IPS DF 6.9 (cell line): ENCODE data around the gene ZNF516.

ENCODE experiments used
- DNase-seq: peaks from one replicate; pipeline ENCODE4 v3.0.0-alpha.2; 2013; ENCODE audit warnings: low read depth, low spot score
- H3K27ac ChIP-seq: one replicate; pipeline ENCODE4 v1.5.1; 2013; ENCODE audit warnings: low read length, control low read depth
- H3K27me3 ChIP-seq: 2 replicates; pipeline ENCODE4 v1.6.1; 2013; ENCODE audit warnings: mild to moderate bottlenecking, low read length; ENCODE audit not compliant: control insufficient read depth, insufficient read depth
- H3K36me3 ChIP-seq: 2 replicates; pipeline ENCODE4 v1.6.1; 2013; ENCODE audit warnings: low read length; ENCODE audit not compliant: control insufficient read depth, insufficient read depth
- H3K4me1 ChIP-seq: 2 replicates; pipeline ENCODE4 v1.6.1; 2013; ENCODE audit warnings: low read length; ENCODE audit not compliant: control insufficient read depth, insufficient read depth
- H3K4me3 ChIP-seq: 2 replicates; pipeline ENCODE4 v1.5.1; 2013; ENCODE audit warnings: mild to moderate bottlenecking, low read length
- H3K9me3 ChIP-seq: 2 replicates; pipeline ENCODE4 v1.6.1; 2013; ENCODE audit warnings: low read length, inconsistent platforms; ENCODE audit not compliant: control insufficient read depth, insufficient read depth
- WGBS: extraction: QIAGEN DNeasy Blood & Tissue Kit; methylation state at CpG from one replicate; pipeline ENCODE4 v1.1.7; 2013; ENCODE audit warnings: mixed read lengths, missing lambda C conversion rate; ENCODE audit not compliant: insufficient read length, insufficient coverage; 5-methylcytosine and 5-hydroxymethylcytosine counted together

ZNF516 gene

DNA sequence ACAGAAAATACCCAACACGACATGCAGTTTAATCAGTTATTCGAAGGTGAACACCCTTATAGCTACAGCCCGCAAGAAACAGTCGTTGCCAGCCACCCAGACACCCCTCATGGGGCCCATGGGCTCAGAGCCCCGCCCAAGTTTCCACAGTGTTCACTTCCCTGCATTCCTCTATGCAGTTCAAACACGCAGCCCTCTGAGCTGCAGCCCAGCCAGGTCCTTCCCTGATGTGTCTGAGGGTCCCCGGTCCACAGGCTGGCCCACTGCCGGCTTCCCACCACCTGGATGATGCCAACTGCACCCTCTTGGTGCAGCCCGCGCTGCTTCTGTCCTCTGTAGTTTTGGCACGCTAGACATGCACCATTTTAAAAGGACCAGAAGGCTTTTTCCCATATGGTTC, 87.4 kb downstream of the ZNF516 start:
- Histone ChIP-seq H3K9me3 (no peaks in the 10 kb centered on the region), H3K27me3 (no peaks in the 10 kb centered on the region), H3K36me3 (no peaks in the 10 kb centered on the region), H3K4me3 (no peak overlapping the region), H3K4me1 (0 out of 2 replicates have a peak, but pooled peaks cover 1% of the 10 kb centered on the region), H3K27ac (no peak overlapping the region)
- no CpG with 5 or more reads among the region's 11 CpGs for WGBS
- DNase-seq, result no peak

DNA sequence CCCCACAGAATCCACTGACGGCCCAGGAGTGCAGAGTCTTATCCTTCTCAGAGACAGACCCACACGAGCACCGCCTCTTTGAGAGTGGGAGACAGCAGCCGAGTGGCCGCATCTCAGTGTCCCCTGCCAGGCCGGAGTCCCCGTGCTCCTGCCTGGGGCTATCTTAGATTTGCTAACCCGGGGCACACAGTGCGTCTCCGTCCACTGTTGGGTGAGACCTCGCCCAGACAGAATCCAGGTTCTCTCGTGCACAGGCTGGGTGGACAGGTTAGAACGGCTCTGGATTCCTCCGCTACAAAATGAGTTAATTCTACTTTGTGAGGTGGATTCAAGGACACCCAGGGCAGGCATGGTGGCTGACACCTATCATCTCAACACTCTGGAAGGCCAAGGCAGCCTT, 88.3 kb downstream of the ZNF516 start:
- no peak for DNase-seq
- Histone ChIP-seq H3K4me3 (no peak overlapping the region), H3K27me3 (no peaks in the 10 kb centered on the region), H3K36me3 (no peaks in the 10 kb centered on the region), H3K4me1 (no peaks in the 10 kb centered on the region), H3K27ac (no peak overlapping the region), H3K9me3 (no peaks in the 10 kb centered on the region)
- WGBS, result no CpG with 5 or more reads among the region's 14 CpGs

DNA sequence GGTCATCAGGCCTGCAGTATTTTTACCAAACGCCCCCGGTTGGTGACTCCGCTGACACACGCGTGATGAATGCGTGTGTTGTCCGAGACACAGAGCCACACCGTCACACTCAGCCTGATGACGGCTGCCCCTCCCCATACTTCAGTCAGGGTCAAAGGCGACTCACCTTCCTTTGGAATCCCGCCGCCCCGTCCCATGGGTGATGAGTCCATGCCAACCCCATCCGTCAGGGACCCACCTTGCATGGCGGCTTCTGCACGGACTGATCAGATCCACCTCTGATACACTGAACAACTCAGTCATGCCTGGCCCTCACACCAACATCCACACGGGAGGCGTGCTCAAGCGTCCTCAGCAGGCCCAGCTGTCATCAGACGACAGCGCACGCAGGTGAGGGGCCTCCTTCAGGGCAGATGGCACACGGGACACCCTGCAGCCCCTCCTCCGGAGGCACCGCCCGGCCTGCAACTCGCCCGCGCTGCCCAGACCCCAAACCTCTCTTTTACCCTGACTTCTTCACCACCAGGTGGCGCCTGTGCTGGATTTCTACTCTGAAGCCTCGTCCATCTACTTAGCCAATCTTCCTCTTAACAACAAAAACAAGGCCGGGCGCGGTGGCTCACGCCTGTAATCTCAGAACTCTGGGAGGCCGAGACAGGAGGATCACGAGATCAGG, 89.2 kb downstream of the ZNF516 start:
- H3K9me3 ChIP-seq, result no peaks in the 10 kb centered on the region
- WGBS, result no CpG with 5 or more reads among the region's 37 CpGs
- no peaks in the 10 kb centered on the region for H3K36me3 ChIP-seq
- H3K27me3 ChIP-seq, result no peaks in the 10 kb centered on the region
- peak; percentile 50 for DNase-seq
- no peak overlapping the region for H3K4me3 ChIP-seq
- no peaks in the 10 kb centered on the region for H3K4me1 ChIP-seq
- no peak overlapping the region for H3K27ac ChIP-seq

DNA sequence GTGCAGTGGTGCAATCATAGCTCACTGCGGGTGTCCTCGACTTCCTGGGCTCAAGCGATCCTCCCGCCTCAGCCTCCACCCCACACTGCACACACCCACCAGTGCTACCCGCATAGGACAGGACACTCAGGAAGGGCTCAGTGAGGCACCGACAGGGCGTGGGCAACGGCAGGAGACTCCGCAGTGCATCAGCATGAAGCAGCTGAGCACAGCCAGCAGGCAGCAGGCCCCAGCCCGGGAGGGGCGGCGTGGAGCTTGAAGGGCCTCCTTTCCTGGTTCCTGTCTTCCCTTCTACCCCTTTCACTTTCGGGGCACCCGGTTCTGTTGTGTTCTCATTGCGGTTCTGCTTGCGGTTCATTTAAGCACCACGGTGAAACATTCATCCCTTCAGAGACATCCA, 89.8 kb downstream of the ZNF516 start:
- WGBS, result no CpG with 5 or more reads among the region's 17 CpGs
- Histone ChIP-seq H3K4me3 (no peak overlapping the region), H3K4me1 (no peaks in the 10 kb centered on the region), H3K27ac (no peak overlapping the region), H3K27me3 (no peaks in the 10 kb centered on the region), H3K36me3 (no peaks in the 10 kb centered on the region), H3K9me3 (no peaks in the 10 kb centered on the region)
- DNase-seq, result no peak

DNA sequence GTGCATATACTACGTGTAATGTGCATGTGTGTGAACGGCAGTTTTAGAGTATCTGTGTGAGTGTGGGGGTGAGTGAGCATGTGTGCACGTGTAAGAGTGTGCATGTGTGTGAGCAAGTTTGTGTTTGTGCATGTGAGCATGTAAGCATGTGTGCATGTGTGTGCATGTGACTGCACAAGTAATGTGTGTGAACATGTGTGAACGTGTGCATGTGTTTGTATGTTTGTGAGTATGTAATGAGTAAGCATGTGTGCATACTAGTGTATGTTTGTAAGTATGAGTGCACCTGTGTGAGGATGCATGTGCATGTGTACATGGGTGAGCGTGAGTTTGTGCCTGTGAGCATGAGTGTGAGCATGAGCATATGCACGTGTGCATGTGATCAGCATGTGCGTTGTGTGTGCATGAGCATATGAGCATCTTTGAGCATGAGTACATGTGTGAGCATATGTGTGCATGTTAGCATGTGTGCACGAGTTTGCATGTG, 90.7 kb downstream of the ZNF516 start:
- no peaks in the 10 kb centered on the region for H3K36me3 ChIP-seq
- DNase-seq, result no peak
- no peaks in the 10 kb centered on the region for H3K9me3 ChIP-seq
- no CpG with 5 or more reads among the region's 8 CpGs for WGBS
- H3K4me1 ChIP-seq, result no peaks in the 10 kb centered on the region
- H3K27me3 ChIP-seq, result no peaks in the 10 kb centered on the region
- H3K4me3 ChIP-seq, result no peak overlapping the region
- H3K27ac ChIP-seq, result no peak overlapping the region

DNA sequence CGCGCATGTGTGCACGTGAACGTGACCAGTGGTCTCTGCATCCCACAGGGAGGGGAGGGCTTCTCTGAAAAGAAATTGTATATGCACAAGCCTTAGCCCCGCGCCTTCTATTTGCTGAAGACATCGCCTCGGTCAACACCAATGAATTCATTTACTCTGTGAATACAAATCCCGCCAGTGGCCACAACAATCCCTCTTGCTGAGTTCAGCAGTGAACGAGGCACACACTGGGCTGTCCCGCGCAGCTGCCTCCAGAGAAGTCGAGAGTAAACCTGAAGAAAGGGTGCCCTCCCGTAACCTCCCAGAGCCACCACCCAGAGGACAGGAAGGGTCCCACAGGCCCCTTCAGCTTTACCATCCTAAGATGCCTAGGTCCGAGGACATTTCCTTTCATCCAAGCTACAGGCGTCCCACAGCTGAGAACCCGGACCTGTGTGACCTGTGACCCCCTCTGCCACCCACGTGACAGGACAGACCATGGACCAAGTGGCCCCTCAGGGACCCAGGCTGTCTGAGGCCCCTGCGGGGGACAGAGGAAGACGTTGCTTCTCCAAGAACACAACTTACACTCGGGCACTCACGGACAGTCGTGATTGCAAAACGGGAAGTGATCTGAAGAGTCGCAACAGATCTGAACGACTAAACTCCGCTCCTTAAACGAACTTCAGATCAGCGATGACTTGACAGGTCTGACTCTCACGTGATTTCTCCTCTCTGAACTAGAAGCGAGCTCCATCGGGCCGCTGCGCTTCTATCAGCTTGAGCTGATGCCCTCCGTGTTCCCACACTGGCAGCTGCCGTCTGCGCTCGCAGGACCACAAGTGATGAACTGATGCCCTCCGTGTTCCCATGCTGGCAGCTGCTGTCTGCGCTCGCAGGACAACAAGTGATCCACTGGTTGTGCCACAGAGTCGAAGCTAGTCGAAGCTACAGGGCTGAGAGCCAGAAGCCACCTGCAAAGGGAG, 92.7 kb downstream of the ZNF516 start:
- no peak overlapping the region for H3K4me3 ChIP-seq
- no peaks in the 10 kb centered on the region for H3K27me3 ChIP-seq
- H3K9me3 ChIP-seq, result no peaks in the 10 kb centered on the region
- no peak for DNase-seq
- no peak overlapping the region for H3K27ac ChIP-seq
- no CpG with 5 or more reads among the region's 43 CpGs for WGBS
- no peaks in the 10 kb centered on the region for H3K4me1 ChIP-seq
- H3K36me3 ChIP-seq, result no peaks in the 10 kb centered on the region

DNA sequence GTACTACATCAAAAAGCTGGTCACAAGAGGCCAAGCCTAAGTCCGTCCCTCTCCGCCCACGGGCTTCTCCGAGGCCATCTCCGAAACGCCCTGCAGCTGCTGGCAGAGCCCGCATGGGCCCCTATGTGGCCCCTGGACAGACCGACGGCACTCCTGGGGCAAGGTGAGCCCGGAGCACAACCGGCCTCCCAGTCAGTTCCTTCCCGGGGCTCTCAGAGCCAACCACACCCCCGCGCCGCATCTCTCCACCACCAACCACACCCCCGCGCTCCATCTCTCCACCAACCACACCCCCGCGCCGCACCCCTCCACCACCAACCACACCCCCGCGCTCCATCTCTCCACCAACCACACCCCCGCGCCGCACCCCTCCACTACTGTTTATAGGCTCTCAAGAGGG, 93.5 kb downstream of the ZNF516 start:
- H3K4me3 ChIP-seq, result no peak overlapping the region
- H3K4me1 ChIP-seq, result no peaks in the 10 kb centered on the region
- WGBS, result no CpG with 5 or more reads among the region's 25 CpGs
- H3K9me3 ChIP-seq, result no peaks in the 10 kb centered on the region
- H3K36me3 ChIP-seq, result no peaks in the 10 kb centered on the region
- DNase-seq, result no peak
- no peaks in the 10 kb centered on the region for H3K27me3 ChIP-seq
- no peak overlapping the region for H3K27ac ChIP-seq

DNA sequence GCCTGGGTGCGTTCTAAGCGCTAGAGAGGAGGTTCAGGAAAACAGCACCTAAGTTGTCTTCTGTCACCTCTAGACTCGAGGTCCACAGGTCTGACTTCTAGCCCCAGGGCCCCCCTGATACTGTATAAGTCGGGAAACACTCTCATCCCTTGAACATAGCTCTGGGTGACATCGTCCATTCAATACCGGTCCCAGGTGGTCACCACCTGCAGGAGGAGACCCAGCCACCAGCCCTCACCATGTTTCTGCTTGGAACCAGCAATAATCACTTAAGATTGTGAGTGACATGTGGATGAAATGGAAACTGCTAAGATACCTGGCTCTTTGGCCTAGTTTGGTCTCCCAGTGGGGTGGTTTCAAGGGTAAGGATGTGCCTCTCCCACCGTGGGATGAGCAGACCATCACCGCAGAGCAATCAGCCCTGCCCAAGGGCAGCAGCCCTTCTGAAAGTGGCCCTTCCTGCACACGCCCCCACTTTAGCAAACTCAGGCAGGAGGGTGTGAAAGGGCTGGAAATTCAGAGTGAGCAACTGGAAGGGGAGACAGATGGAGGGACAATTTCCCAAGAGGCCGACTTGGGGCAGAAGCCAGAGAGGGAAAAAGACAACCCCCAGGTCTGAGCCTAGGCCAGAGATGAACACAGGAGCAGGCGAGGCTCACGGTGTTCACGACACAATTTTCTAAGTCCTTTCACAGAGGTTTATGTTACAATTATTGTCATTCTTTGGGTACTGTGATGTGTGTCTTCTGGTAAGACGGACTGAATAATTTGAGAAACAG, 95.2 kb downstream of the ZNF516 start:
- no CpG with 5 or more reads among the region's 14 CpGs for WGBS

DNA sequence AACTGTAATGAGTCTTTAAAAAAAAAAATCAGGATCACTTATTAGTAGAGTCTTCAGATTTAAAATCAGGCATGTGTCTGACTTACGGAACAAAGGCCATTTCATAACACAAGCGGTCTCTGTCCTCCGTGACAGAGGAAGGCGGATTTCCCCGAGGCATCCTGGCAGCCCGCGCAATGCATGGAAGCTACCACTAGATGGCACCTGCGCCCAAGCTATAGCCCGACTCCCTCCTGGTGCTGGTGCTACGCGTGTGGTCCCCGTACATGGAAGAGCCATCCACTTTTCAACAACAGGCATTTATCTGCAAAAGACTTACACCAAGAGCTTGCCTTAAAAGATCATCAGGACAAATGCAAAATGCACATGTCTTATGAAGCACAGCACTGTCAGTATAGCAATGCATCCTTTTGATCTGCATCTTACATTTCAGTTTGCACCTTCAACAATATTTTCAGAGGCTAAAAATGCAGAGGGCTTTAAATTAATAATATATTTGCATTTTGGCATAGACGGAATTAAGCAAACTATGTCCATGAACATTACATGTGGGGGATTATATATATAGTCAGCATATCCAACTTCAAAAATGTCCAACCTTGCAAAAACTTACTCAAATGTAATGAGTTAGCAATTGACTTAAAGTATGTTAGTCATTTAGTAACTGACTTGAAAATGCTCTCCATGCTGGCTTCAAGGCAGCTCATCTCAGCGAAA, 96.0 kb downstream of the ZNF516 start:
- Histone ChIP-seq H3K27me3 (no peaks in the 10 kb centered on the region), H3K9me3 (no peaks in the 10 kb centered on the region), H3K27ac (no peak overlapping the region), H3K4me3 (no peak overlapping the region), H3K36me3 (no peaks in the 10 kb centered on the region), H3K4me1 (no peaks in the 10 kb centered on the region; the same call in 1 of the 2 replicates)
- no CpG with 5 or more reads among the region's 14 CpGs for WGBS
- DNase-seq, result peak; percentile 27

More for the DNA sequence above, 95.2 kb downstream of the ZNF516 start:
- no peak overlapping the region for H3K27ac ChIP-seq
- no peaks in the 10 kb centered on the region for H3K9me3 ChIP-seq
- H3K4me1 ChIP-seq, result no peaks in the 10 kb centered on the region; the same call in 1 of the 2 replicates
- no peak for DNase-seq
- no peak overlapping the region for H3K4me3 ChIP-seq
- H3K36me3 ChIP-seq, result no peaks in the 10 kb centered on the region
- H3K27me3 ChIP-seq, result no peaks in the 10 kb centered on the region
